IMR-90 (cell line): ENCODE results near the gene ST3GAL4. TPM values are rescaled to one million over a fixed set of nuclear protein-coding genes. Genes with fewer than 3 reads are reported as not detected.

Experiments used
- ATAC-seq: fragments of 200-7000 bp; cut with Tn5 transposase; 2 replicates; pipeline ENCODE4 v1.9.1; 2020; ENCODE audit warnings: low read depth, mild to moderate bottlenecking, moderate library complexity
- BruUV-seq: library from RNA; stranded (reverse); fragments of 400-500 nt; replicated peaks from 2 replicates; lab custom pipeline; 2021; lab: Mats Ljungman, UMichigan
- CTCF ChIA-PET: fragments of 300-600 bp; formaldehyde crosslinking; extraction: SDS; loops from one replicate; lab custom pipeline; 2021; ENCODE audit warnings: antibody characterized with exemption; lab: Yijun Ruan, JAX
- POLR2A ChIA-PET: fragments of 300-600 bp; sonication (Branson Sonifier 250); formaldehyde crosslinking; loops from one replicate; lab custom pipeline; 2022; ENCODE audit warnings: antibody characterized with exemption; ENCODE audit not compliant: unreplicated experiment; lab: Charles Lee
- DNase-seq: peaks from one replicate; pipeline ENCODE4 v3.0.0; 2013
- H2AFZ ChIP-seq: replicated peaks from 2 replicates; pipeline ENCODE3; 2013; ENCODE audit warnings: low read length, mild to moderate bottlenecking; ENCODE audit not compliant: poor library complexity
- H2AK5ac ChIP-seq: 2 replicates; pipeline ENCODE4 v1.6.1; 2013; ENCODE audit warnings: low read depth, low read length, inconsistent platforms
- H2AK9ac ChIP-seq: replicated peaks from 2 replicates; pipeline ENCODE3; 2013; ENCODE audit warnings: mild to moderate bottlenecking, low read depth, low read length, moderate library complexity; ENCODE audit not compliant: poor library complexity
- H2BK120ac ChIP-seq: 2 replicates; pipeline ENCODE4 v1.6.1; 2013; ENCODE audit warnings: low read depth, low read length, inconsistent platforms
- H2BK15ac ChIP-seq: 3 replicates; pipeline ENCODE4 v1.6.1; 2013; ENCODE audit warnings: low read depth, low read length, inconsistent platforms
- H2BK20ac ChIP-seq: 2 replicates; pipeline ENCODE4 v1.6.1; 2013; ENCODE audit warnings: low read depth, mild to moderate bottlenecking, inconsistent platforms, low read length, moderate library complexity
- H2BK5ac ChIP-seq: 2 replicates; pipeline ENCODE4 v1.6.1; 2013; ENCODE audit warnings: mild to moderate bottlenecking, low read depth, low read length, inconsistent platforms; ENCODE audit not compliant: poor library complexity, severe bottlenecking
- H3K14ac ChIP-seq: replicated peaks from 2 replicates; pipeline ENCODE4 v1.6.1; 2013; ENCODE audit warnings: low read depth, low read length, inconsistent platforms
- H3K18ac ChIP-seq: 2 replicates; pipeline ENCODE4 v1.6.1; 2013; ENCODE audit warnings: low read depth, low read length, control low read depth
- H3K23ac ChIP-seq: 2 replicates; pipeline ENCODE4 v1.6.1; 2013; ENCODE audit warnings: low read depth, low read length, inconsistent platforms
- H3K27ac ChIP-seq: 2 replicates; pipeline ENCODE4 v1.5.1; 2013; ENCODE audit warnings: mild to moderate bottlenecking, control low read depth, low read length; ENCODE audit not compliant: insufficient read depth
- H3K27me3 ChIP-seq: 2 replicates; pipeline ENCODE4 v1.6.1; 2013; ENCODE audit warnings: low read length; ENCODE audit not compliant: control insufficient read depth, insufficient read depth
- H3K36me3 ChIP-seq: 2 replicates; pipeline ENCODE4 v1.6.1; 2013; ENCODE audit warnings: low read length, mixed read lengths; ENCODE audit not compliant: control insufficient read depth, insufficient read depth
- H3K4ac ChIP-seq: 2 replicates; pipeline ENCODE4 v1.6.1; 2013; ENCODE audit warnings: low read depth, low read length, inconsistent platforms
- H3K4me1 ChIP-seq: 2 replicates; pipeline ENCODE4 v1.6.1; 2013; ENCODE audit warnings: low read length, mixed read lengths; ENCODE audit not compliant: control insufficient read depth, insufficient read depth
- H3K4me2 ChIP-seq: 2 replicates; pipeline ENCODE4 v1.6.1; 2013; ENCODE audit warnings: low read depth, mild to moderate bottlenecking, control low read depth, low read length, moderate library complexity
- H3K4me3 ChIP-seq: 2 replicates; pipeline ENCODE4 v1.5.1; 2013; ENCODE audit warnings: low read depth, mild to moderate bottlenecking, control low read depth, low read length, moderate library complexity; ENCODE audit not compliant: insufficient read depth
- H3K56ac ChIP-seq: 2 replicates; pipeline ENCODE4 v1.6.1; 2013; ENCODE audit warnings: low read length, inconsistent platforms; ENCODE audit not compliant: insufficient read depth; ENCODE audit errors: extremely low read depth
- H3K79me1 ChIP-seq, 2 experiments: 2 replicates each; pipeline ENCODE4 v1.6.1; 2013; ENCODE audit warnings: low read length in 2 of 2, inconsistent platforms in 1 of 2, low read depth in 1 of 2
- H3K9ac ChIP-seq: 2 replicates; pipeline ENCODE4 v1.6.1; 2013; ENCODE audit warnings: low read depth, low read length, control low read depth
- H3K9me1 ChIP-seq: 2 replicates; pipeline ENCODE4 v1.6.1; 2013; ENCODE audit warnings: low read length, inconsistent platforms; ENCODE audit not compliant: insufficient read depth
- H3K9me3 ChIP-seq: 2 replicates; pipeline ENCODE4 v1.6.1; 2013; ENCODE audit warnings: low read length; ENCODE audit not compliant: control insufficient read depth, insufficient read depth
- H4K20me1 ChIP-seq: 2 replicates; pipeline ENCODE4 v1.6.1; 2013; ENCODE audit warnings: low read length, inconsistent platforms; ENCODE audit not compliant: insufficient read depth
- H4K5ac ChIP-seq: 2 replicates; pipeline ENCODE4 v1.6.1; 2013; ENCODE audit warnings: mild to moderate bottlenecking, low read depth, low read length, control low read depth
- H4K8ac ChIP-seq, 2 experiments: 2 replicates each; pipeline ENCODE4 v1.6.1; 2013; ENCODE audit warnings: low read depth in 2 of 2, low read length in 2 of 2, control low read depth in 1 of 2, inconsistent platforms in 1 of 2
- H4K91ac ChIP-seq: 2 replicates; pipeline ENCODE4 v1.6.1; 2013; ENCODE audit warnings: low read depth, low read length, inconsistent platforms; ENCODE audit not compliant: insufficient read depth
- BHLHE40 ChIP-seq: fragments of 150-350 bp; IDR thresholded peaks from 2 replicates; pipeline ENCODE4 v1.6.1; 2016; ENCODE audit warnings: mild to moderate bottlenecking, low read depth, low read length
- CEBPB ChIP-seq: IDR thresholded peaks from 2 replicates; pipeline ENCODE4 v1.6.1; 2012; ENCODE audit warnings: low read depth, low read length, improper control_type of control experiment
- ELK1 ChIP-seq: fragments of 150-350 bp; IDR thresholded peaks from 2 replicates; pipeline ENCODE4 v1.6.1; 2016; ENCODE audit warnings: low read depth, mild to moderate bottlenecking, low read length, moderate library complexity, borderline replicate concordance
- FOS ChIP-seq: fragments of 150-350 bp; IDR thresholded peaks from 2 replicates; pipeline ENCODE4 v1.6.1; 2016; ENCODE audit warnings: low read depth, low read length
- MAFK ChIP-seq: IDR thresholded peaks from 2 replicates; pipeline ENCODE4 v1.6.1; 2012; ENCODE audit warnings: low read depth, low read length, improper control_type of control experiment
- MAZ ChIP-seq: IDR thresholded peaks from 2 replicates; pipeline ENCODE4 v1.6.1; 2012; ENCODE audit warnings: low read depth, mild to moderate bottlenecking, low read length, improper control_type of control experiment, moderate library complexity, borderline replicate concordance
- MXI1 ChIP-seq: IDR thresholded peaks from 2 replicates; pipeline ENCODE4 v1.6.1; 2012; ENCODE audit warnings: low read depth, mild to moderate bottlenecking, low read length, moderate library complexity, borderline replicate concordance
- NFE2L2 ChIP-seq: fragments of 150-350 bp; IDR thresholded peaks from 2 replicates; pipeline ENCODE4 v1.6.1; 2016; ENCODE audit warnings: low read depth, mild to moderate bottlenecking, low read length
- POLR2A ChIP-seq: IDR thresholded peaks from 2 replicates; pipeline ENCODE4 v1.6.1; 2012; ENCODE audit warnings: mild to moderate bottlenecking, low read depth, low read length
- RAD21 ChIP-seq: IDR thresholded peaks from 2 replicates; pipeline ENCODE4 v1.6.1; 2012; ENCODE audit warnings: low read length, improper control_type of control experiment
- RCOR1 ChIP-seq: IDR thresholded peaks from 2 replicates; pipeline ENCODE4 v1.6.1; 2012; ENCODE audit warnings: mild to moderate bottlenecking, low read length, improper control_type of control experiment; ENCODE audit not compliant: insufficient replicate concordance
- RFX5 ChIP-seq: IDR thresholded peaks from 2 replicates; pipeline ENCODE4 v1.8.0; 2012; ENCODE audit warnings: low read depth, mild to moderate bottlenecking, low read length, moderate library complexity
- WGBS, 2 experiments: methylation state at CpG; one replicate each; pipeline versions ENCODE4 v1.1.5 to v1.1.7; 2013; ENCODE audit warnings: missing lambda C conversion rate in 2 of 2; ENCODE audit not compliant: insufficient read length in 1 of 2; ENCODE audit errors: extremely low coverage in 2 of 2; 5-methylcytosine and 5-hydroxymethylcytosine counted together
- dilution Hi-C: fragments of 300-500 bp; cut with HindIII; formaldehyde crosslinking; loops from one replicate; pipeline ENCODE4 v1.14.3; 2018; ENCODE audit warnings: low sequenced_read_pairs; ENCODE audit not compliant: unreplicated experiment
- in situ Hi-C: fragments of 300-500 bp; cut with MboI; formaldehyde crosslinking; loops from 3 replicates; pipeline ENCODE4 v1.14.3; 2019; ENCODE audit warnings: low sequenced_read_pairs, inconsistent platforms, mixed read lengths
- intact Hi-C: fragments of 100-400 bp; cut with micrococcal nuclease; formaldehyde crosslinking; loops from 2 replicates; pipeline ENCODE4 v1.10.0; 2022
- polyA plus RNA-seq, 3 experiments: library from polyadenylated mRNA; depleted of rRNA; stranded (reverse); fragments of >200 nt; gene quantifications; 2 replicates each; pipeline ENCODE4 v1.2.3, GENCODE V29; 2012; ENCODE audit warnings: low replicate concordance in 1 of 3
- total RNA-seq: library from RNA; depleted of rRNA; stranded (reverse); fragments of >200 nt; gene quantifications from 2 replicates; pipeline ENCODE4 v1.2.3, GENCODE V29; 2012
- TF ChIP-seq, protein P1 (sequence below): fragments of 150-350 bp; IDR thresholded peaks from 2 replicates; pipeline ENCODE4 v1.6.1; 2017; ENCODE audit warnings: mild to moderate bottlenecking, antibody characterized with exemption, low read length, low read depth
- TF ChIP-seq, protein P2 (sequence below): conservative IDR thresholded peaks from 2 replicates; pipeline ENCODE4 v1.5.1; 2012; ENCODE audit warnings: mild to moderate bottlenecking, low read depth, low read length, improper control_type of control experiment

The ST3GAL4 gene
- total and polyA plus RNA-seq, 2 of the 4 experiments (the other 2 are of a cell fraction), result 17.0 to 19.7 TPM

DNA sequence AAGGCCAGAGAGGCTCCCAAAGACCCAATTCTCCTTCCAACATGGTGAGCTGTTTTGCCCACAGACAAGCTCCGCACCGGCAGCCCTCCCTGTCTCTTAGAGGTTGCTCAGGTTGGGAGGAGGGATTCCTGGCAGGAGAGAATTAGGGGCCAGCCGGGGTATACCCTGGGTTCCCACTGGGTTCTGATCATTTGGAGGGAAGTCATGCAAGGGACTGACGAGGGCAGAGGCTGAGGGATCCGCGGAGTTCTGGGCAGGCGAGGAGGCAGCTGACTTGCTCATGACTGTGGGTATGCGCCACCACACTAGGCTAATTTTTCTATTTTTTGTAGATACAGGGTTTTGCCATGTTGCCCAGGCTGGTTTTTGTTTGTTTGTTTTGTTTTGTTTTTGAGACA lies 4.6 kb downstream of the ST3GAL4 start:
- Histone ChIP-seq H3K18ac (no peak overlapping the region), H2BK20ac (no peak overlapping the region), H3K9me3 (no peaks in the 10 kb centered on the region), H4K20me1 (peaks cover 4% of the 10 kb centered on the region), H3K9me1 (no peaks in the 10 kb centered on the region; the same call in 1 of the 2 replicates), H2AK5ac (0 out of 2 replicates have a peak overlapping the region, but pooled peaks have one; percentile 18), H3K4ac (no peak overlapping the region), H2BK15ac (no peak overlapping the region), H3K4me2 (no peak overlapping the region), H2AFZ (no peak overlapping the region), H4K91ac (no peak overlapping the region), H4K8ac (no peak overlapping the region), H2AK9ac (peak overlapping the region; percentile 67), H4K5ac (no peak overlapping the region), H3K36me3 (no peaks in the 10 kb centered on the region), H3K14ac (no peak overlapping the region), H3K9ac (no peak overlapping the region), H2BK120ac (no peak overlapping the region), H3K79me1 (peaks cover 12 to 47% of the 10 kb centered on the region in 2 experiments), H3K27me3 (no peaks in the 10 kb centered on the region), H2BK5ac (no peak overlapping the region), H3K27ac (no peak overlapping the region), H3K56ac (no peak overlapping the region), H3K4me1 (peaks cover 16% of the 10 kb centered on the region), H3K23ac (no peak overlapping the region), H3K4me3 (no peak overlapping the region)
- TF ChIP-seq NFE2L2 (no peak), MAFK (no peak), FOS (no peak), POLR2A (no peak), MAZ (no peak), RFX5 (no peak), CEBPB (no peak), RCOR1 (no peak), BHLHE40 (no peak), MXI1 (no peak), ELK1 (no peak), RAD21 (no peak)
- TF ChIP-seq, protein P1, sequence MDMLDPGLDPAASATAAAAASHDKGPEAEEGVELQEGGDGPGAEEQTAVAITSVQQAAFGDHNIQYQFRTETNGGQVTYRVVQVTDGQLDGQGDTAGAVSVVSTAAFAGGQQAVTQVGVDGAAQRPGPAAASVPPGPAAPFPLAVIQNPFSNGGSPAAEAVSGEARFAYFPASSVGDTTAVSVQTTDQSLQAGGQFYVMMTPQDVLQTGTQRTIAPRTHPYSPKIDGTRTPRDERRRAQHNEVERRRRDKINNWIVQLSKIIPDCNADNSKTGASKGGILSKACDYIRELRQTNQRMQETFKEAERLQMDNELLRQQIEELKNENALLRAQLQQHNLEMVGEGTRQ, result no peak
- TF ChIP-seq, protein P2, sequence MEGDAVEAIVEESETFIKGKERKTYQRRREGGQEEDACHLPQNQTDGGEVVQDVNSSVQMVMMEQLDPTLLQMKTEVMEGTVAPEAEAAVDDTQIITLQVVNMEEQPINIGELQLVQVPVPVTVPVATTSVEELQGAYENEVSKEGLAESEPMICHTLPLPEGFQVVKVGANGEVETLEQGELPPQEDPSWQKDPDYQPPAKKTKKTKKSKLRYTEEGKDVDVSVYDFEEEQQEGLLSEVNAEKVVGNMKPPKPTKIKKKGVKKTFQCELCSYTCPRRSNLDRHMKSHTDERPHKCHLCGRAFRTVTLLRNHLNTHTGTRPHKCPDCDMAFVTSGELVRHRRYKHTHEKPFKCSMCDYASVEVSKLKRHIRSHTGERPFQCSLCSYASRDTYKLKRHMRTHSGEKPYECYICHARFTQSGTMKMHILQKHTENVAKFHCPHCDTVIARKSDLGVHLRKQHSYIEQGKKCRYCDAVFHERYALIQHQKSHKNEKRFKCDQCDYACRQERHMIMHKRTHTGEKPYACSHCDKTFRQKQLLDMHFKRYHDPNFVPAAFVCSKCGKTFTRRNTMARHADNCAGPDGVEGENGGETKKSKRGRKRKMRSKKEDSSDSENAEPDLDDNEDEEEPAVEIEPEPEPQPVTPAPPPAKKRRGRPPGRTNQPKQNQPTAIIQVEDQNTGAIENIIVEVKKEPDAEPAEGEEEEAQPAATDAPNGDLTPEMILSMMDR, result no peak
- no peak for ATAC-seq
- DNase-seq, result no peak
- intact Hi-C loops (no loop called here), dilution Hi-C loops (no loop called here), in situ Hi-C loops (no loop called here)
- CTCF ChIA-PET, result interaction anchor here (1.5 kb wide), 1 partner anchor 49 kb away, joined by 6 read pairs; no protein-coding TSS in a partner anchor
- POLR2A ChIA-PET, result no interaction called here
- WGBS, 2 experiments, result no CpG with 5 or more reads among the region's 8 CpGs
- no TSS peak for BruUV-seq
